MM.1S (cell line): Measurements from ENCODE around the gene TCF7L2.

ENCODE experiments used
- EZH2 ChIP-seq: fragments of 300-600 bp; sonication (generic); optimal IDR thresholded peaks from 2 replicates; pipeline ENCODE3; 2017; ENCODE audit warnings: low read depth, mild to moderate bottlenecking, antibody characterized with exemption, low read length, mixed read lengths
- EZH2phosphoT487 ChIP-seq: fragments of 300-600 bp; sonication (generic); IDR thresholded peaks from 2 replicates; pipeline ENCODE4 v1.6.1; 2018; ENCODE audit warnings: antibody characterized with exemption, low read length
- TF ChIP-seq, protein P1 (sequence below): fragments of 300-600 bp; sonication (generic); IDR thresholded peaks from 2 replicates; pipeline ENCODE4 v1.5.1; 2016; ENCODE audit warnings: antibody characterized with exemption, low read length, mixed read lengths

DNA sequence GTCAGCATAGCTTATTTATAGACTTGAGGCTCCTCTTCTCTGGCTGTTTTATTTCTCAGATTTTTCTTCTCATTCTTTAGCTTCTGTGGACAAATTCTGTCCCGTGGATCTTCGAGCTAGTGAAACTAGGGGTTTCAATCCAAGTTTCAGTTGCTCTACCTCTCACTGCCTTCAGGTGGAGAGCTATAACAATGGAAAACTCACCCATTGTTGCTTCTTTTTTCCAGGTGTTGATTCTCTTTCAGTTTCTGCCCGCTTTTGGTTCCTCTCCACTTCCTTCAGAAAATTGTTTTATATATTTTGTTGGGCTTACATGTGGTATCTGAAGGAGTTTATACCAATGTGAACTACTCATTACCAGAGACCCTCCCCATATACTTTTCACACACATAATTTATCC lies 266.1 kb downstream of the TCF7L2 start:
- no peak for TF ChIP-seq EZH2
- TF ChIP-seq, protein P1, sequence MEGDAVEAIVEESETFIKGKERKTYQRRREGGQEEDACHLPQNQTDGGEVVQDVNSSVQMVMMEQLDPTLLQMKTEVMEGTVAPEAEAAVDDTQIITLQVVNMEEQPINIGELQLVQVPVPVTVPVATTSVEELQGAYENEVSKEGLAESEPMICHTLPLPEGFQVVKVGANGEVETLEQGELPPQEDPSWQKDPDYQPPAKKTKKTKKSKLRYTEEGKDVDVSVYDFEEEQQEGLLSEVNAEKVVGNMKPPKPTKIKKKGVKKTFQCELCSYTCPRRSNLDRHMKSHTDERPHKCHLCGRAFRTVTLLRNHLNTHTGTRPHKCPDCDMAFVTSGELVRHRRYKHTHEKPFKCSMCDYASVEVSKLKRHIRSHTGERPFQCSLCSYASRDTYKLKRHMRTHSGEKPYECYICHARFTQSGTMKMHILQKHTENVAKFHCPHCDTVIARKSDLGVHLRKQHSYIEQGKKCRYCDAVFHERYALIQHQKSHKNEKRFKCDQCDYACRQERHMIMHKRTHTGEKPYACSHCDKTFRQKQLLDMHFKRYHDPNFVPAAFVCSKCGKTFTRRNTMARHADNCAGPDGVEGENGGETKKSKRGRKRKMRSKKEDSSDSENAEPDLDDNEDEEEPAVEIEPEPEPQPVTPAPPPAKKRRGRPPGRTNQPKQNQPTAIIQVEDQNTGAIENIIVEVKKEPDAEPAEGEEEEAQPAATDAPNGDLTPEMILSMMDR = peak; percentile 29
- no peak for TF ChIP-seq EZH2phosphoT487
